Sigmoid colon (tissue), 4 donors: ENCODE data around the gene TTLL8.

Experiments used
- CTCF ChIP-seq, 4 experiments: fragments of 450-650 bp in 3 of 4; fragments of 200-600 bp in 1 of 4; IDR thresholded peaks; one replicate each; pipeline ENCODE4 v1.5.1; 2016 to 2019; ENCODE audit warnings: antibody characterized with exemption in 4 of 4, mild to moderate bottlenecking in 3 of 4, moderate library complexity in 2 of 4
- EP300 ChIP-seq, 4 donors: sonication (generic); formaldehyde crosslinking; IDR thresholded peaks; one replicate each; pipeline ENCODE4 v1.6.1; 2017; ENCODE audit warnings: antibody characterized with exemption in 4 of 4
- POLR2A ChIP-seq, 2 donors: fragments of 450-650 bp; IDR thresholded peaks; one replicate each; pipeline ENCODE4 v1.6.1; 2016; ENCODE audit warnings: antibody characterized with exemption in 2 of 2, mild to moderate bottlenecking in 2 of 2, moderate library complexity in 2 of 2
- POLR2AphosphoS5 ChIP-seq, 4 donors: sonication (generic); formaldehyde crosslinking; IDR thresholded peaks; one replicate each; pipeline ENCODE4 v1.6.1; 2017; ENCODE audit warnings: antibody characterized with exemption in 4 of 4

- TF ChIP-seq CTCF (IDR thresholded peaks at IDR 0.05) (no peak), POLR2AphosphoS5 (IDR thresholded peaks at IDR 0.05) (no peak), POLR2A (IDR thresholded peaks at IDR 0.05) (no peak), EP300 (IDR thresholded peaks at IDR 0.05) (no peak)
Measured at GRCh38 chr22:50074056-50074455, 16.0 kb upstream of the TTLL8 start.
